Panc1 (cell line): Measurements from ENCODE around the gene MCU.
"Not testable (repeated sequence)": the region's sequence is repeated elsewhere in the genome, so short reads cannot be mapped to it uniquely, and the experiment has no call there.

ENCODE experiments used
- CTCF ChIP-seq: fragments of 450-650 bp; IDR thresholded peaks from 2 replicates; pipeline ENCODE4 v1.5.1; 2017; ENCODE audit warnings: mild to moderate bottlenecking
- SIN3A ChIP-seq: IDR thresholded peaks from 2 replicates; pipeline ENCODE4 v1.6.1; 2012; ENCODE audit warnings: low read depth, mild to moderate bottlenecking, low read length, moderate library complexity, borderline replicate concordance; ENCODE audit not compliant: insufficient read depth

GRCh38 chr10:72903941-72904446 lies 212.1 kb downstream of the MCU start:
- not testable (repeated sequence) for TF ChIP-seq SIN3A, CTCF
